Measurements from ENCODE around the gene PDCD1. TPM values are rescaled to one million over a fixed set of nuclear protein-coding genes. Genes with fewer than 3 reads are reported as not detected.

The PDCD1 gene
- polyA plus RNA-seq, 3 donors from 2014 or later, result 3.3 TPM; not detected in 2

- peaks cover 60 to 69% of the 10 kb centered on the region in 2 donors for H3K4me1 Mint-ChIP-seq
- H3K9me3 Mint-ChIP-seq, result no peaks in the 10 kb centered on the region
- peak; percentile 28 to 56 (median 37) for DNase-seq
- H3K4me3 Mint-ChIP-seq, result peak within 1 kb of the TSS; percentile 57 to 86 (median 79)
- H3K27me3 Mint-ChIP-seq (ENCODE audit: low read depth in 3 of 3), result peaks cover 18 to 33% (median 31%) of the 10 kb centered on the region in 3 donors
- H3K27ac Mint-ChIP-seq, result peak within 1 kb of the TSS; percentile 87 to 97 (median 93)
- peaks cover 0 to 5% (median 0%) of the 10 kb centered on the region in 3 donors for H3K36me3 Mint-ChIP-seq
These were observed 10.6 kb upstream of the PDCD1 start, which contains the start of gene RTP5 for GRCh38 chr2:241869087-241869961. RTP5 (plus strand) TSS chr2:241869729; CDS start chr2:241869757, 28 bp downstream.

- DNase-seq, result peak; percentile 41 to 76 (median 57)
- Mint-ChIP-seq H3K4me3 (peak overlapping the region; percentile 57 to 85 (median 79)), H3K36me3 (peaks cover 0 to 9% (median 4%) of the 10 kb centered on the region in 3 donors), H3K9me3 (no peaks in the 10 kb centered on the region), H3K27ac (peak overlapping the region; percentile 86 to 96 (median 91)), H3K4me1 (peaks cover 66 to 76% of the 10 kb centered on the region in 2 donors), H3K27me3 (ENCODE audit: low read depth in 3 of 3) (peaks cover 18 to 38% (median 37%) of the 10 kb centered on the region in 3 donors)
These were observed 10.0 kb upstream of the PDCD1 start for GRCh38 chr2:241868661-241869081.

- no peaks in the 10 kb centered on the region for H3K9me3 Mint-ChIP-seq
- peaks cover 0 to 9% (median 4%) of the 10 kb centered on the region in 3 donors for H3K36me3 Mint-ChIP-seq
- H3K27ac Mint-ChIP-seq, result peak overlapping the region; percentile 86 to 96 (median 91)
- peak; percentile 83 to 87 (median 84) for DNase-seq
- peak overlapping the region; percentile 57 to 85 (median 79) for H3K4me3 Mint-ChIP-seq
- peaks cover 74 to 81% of the 10 kb centered on the region in 2 donors for H3K4me1 Mint-ChIP-seq
- peaks cover 18 to 43% (median 38%) of the 10 kb centered on the region in 3 donors for H3K27me3 Mint-ChIP-seq (ENCODE audit: low read depth in 3 of 3)
These were observed 9.2 kb upstream of the PDCD1 start for GRCh38 chr2:241867776-241868420.

GRCh38 chr2:241866790-241867645, 8.3 kb upstream of the PDCD1 start:
- Mint-ChIP-seq H3K4me1 (peaks cover 76% of the 10 kb centered on the region in 2 donors), H3K36me3 (peaks cover 0 to 9% (median 4%) of the 10 kb centered on the region in 3 donors), H3K9me3 (no peaks in the 10 kb centered on the region), H3K27ac (peak overlapping the region; percentile 85 to 96 (median 88)), H3K27me3 (ENCODE audit: low read depth in 3 of 3) (peaks cover 14 to 45% (median 35%) of the 10 kb centered on the region in 3 donors), H3K4me3 (peak overlapping the region; percentile 57 to 85 (median 79))
- DNase-seq, result no peak

GRCh38 chr2:241865957-241866789, 7.5 kb upstream of the PDCD1 start:
- peak in 1 of 3 donors; percentile 30 for DNase-seq
- H3K4me1 Mint-ChIP-seq, result peaks cover 74 to 78% of the 10 kb centered on the region in 2 donors
- H3K27ac Mint-ChIP-seq, result peak overlapping the region; percentile 37 to 95 (median 75)
- H3K9me3 Mint-ChIP-seq, result no peaks in the 10 kb centered on the region
- peaks cover 0 to 9% (median 4%) of the 10 kb centered on the region in 3 donors for H3K36me3 Mint-ChIP-seq
- peak overlapping the region; percentile 50 to 83 (median 60) for H3K4me3 Mint-ChIP-seq
- peaks cover 9 to 46% (median 30%) of the 10 kb centered on the region in 3 donors for H3K27me3 Mint-ChIP-seq (ENCODE audit: low read depth in 3 of 3)

- H3K9me3 Mint-ChIP-seq, result no peaks in the 10 kb centered on the region
- H3K36me3 Mint-ChIP-seq, result peaks cover 0 to 9% (median 4%) of the 10 kb centered on the region in 3 donors
- peak overlapping the region in 5 of 6 donors; percentile 70 to 95 (median 84) for H3K27ac Mint-ChIP-seq
- peaks cover 7 to 41% (median 28%) of the 10 kb centered on the region in 3 donors for H3K27me3 Mint-ChIP-seq (ENCODE audit: low read depth in 3 of 3)
- no peak for DNase-seq
- peaks cover 67 to 73% of the 10 kb centered on the region in 2 donors for H3K4me1 Mint-ChIP-seq
- H3K4me3 Mint-ChIP-seq, result peak overlapping the region; percentile 50 to 83 (median 75)
These were observed 6.8 kb upstream of the PDCD1 start for GRCh38 chr2:241865416-241865956.

GRCh38 chr2:241864850-241865213, 6.1 kb upstream of the PDCD1 start:
- peaks cover 7 to 41% (median 28%) of the 10 kb centered on the region in 3 donors for H3K27me3 Mint-ChIP-seq (ENCODE audit: low read depth in 3 of 3)
- peak overlapping the region in 4 of 5 donors; percentile 55 to 83 (median 79) for H3K4me3 Mint-ChIP-seq
- H3K27ac Mint-ChIP-seq, result peak overlapping the region; percentile 62 to 95 (median 74)
- peaks cover 0 to 9% (median 4%) of the 10 kb centered on the region in 3 donors for H3K36me3 Mint-ChIP-seq
- DNase-seq, result no peak
- H3K9me3 Mint-ChIP-seq, result no peaks in the 10 kb centered on the region
- peaks cover 67 to 73% of the 10 kb centered on the region in 2 donors for H3K4me1 Mint-ChIP-seq

GRCh38 chr2:241864168-241864849, 5.6 kb upstream of the PDCD1 start:
- DNase-seq, result no peak
- Mint-ChIP-seq H3K4me3 (peak overlapping the region; percentile 2 to 83 (median 82)), H3K4me1 (peaks cover 64 to 73% of the 10 kb centered on the region in 2 donors), H3K36me3 (peaks cover 0 to 9% (median 4%) of the 10 kb centered on the region in 3 donors), H3K9me3 (no peaks in the 10 kb centered on the region), H3K27ac (peak overlapping the region; percentile 54 to 95 (median 74)), H3K27me3 (ENCODE audit: low read depth in 3 of 3) (peaks cover 7 to 40% (median 26%) of the 10 kb centered on the region in 3 donors)

- peak overlapping the region in 5 of 6 donors; percentile 42 to 95 (median 61) for H3K27ac Mint-ChIP-seq
- peaks cover 4 to 33% (median 23%) of the 10 kb centered on the region in 3 donors for H3K27me3 Mint-ChIP-seq (ENCODE audit: low read depth in 3 of 3)
- DNase-seq, result peak; percentile 25 to 52 (median 37)
- peak overlapping the region; percentile 2 to 83 (median 77) for H3K4me3 Mint-ChIP-seq
- H3K9me3 Mint-ChIP-seq, result no peaks in the 10 kb centered on the region
- H3K4me1 Mint-ChIP-seq, result peaks cover 57 to 66% of the 10 kb centered on the region in 2 donors
- peaks cover 0 to 9% (median 4%) of the 10 kb centered on the region in 3 donors for H3K36me3 Mint-ChIP-seq
These were observed 4.9 kb upstream of the PDCD1 start for GRCh38 chr2:241863536-241863954.

GRCh38 chr2:241862775-241863535, 4.3 kb upstream of the PDCD1 start:
- H3K9me3 Mint-ChIP-seq, result no peaks in the 10 kb centered on the region
- H3K27ac Mint-ChIP-seq, result peak overlapping the region in 4 of 6 donors; percentile 42 to 91 (median 69)
- no peak for DNase-seq
- peaks cover 4 to 28% (median 19%) of the 10 kb centered on the region in 3 donors for H3K27me3 Mint-ChIP-seq (ENCODE audit: low read depth in 3 of 3)
- peaks cover 51 to 60% of the 10 kb centered on the region in 2 donors for H3K4me1 Mint-ChIP-seq
- H3K4me3 Mint-ChIP-seq, result peak overlapping the region; percentile 2 to 83 (median 77)
- H3K36me3 Mint-ChIP-seq, result peaks cover 0 to 9% (median 4%) of the 10 kb centered on the region in 3 donors

GRCh38 chr2:241862093-241862492, 3.4 kb upstream of the PDCD1 start:
- H3K9me3 Mint-ChIP-seq, result no peaks in the 10 kb centered on the region
- H3K36me3 Mint-ChIP-seq, result peaks cover 0 to 9% (median 4%) of the 10 kb centered on the region in 3 donors
- H3K4me3 Mint-ChIP-seq, result peak overlapping the region in 2 of 5 donors; percentile 31 to 50
- DNase-seq, result no peak
- H3K27ac Mint-ChIP-seq, result peak overlapping the region in 2 of 6 donors; percentile 8 to 26
- H3K4me1 Mint-ChIP-seq, result peaks cover 42 to 51% of the 10 kb centered on the region in 2 donors
- H3K27me3 Mint-ChIP-seq (ENCODE audit: low read depth in 3 of 3), result peaks cover 4 to 26% (median 19%) of the 10 kb centered on the region in 3 donors
